Endodermal cell (in vitro differentiated cells): Measurements from ENCODE around the gene KIF3B. TPM values are rescaled to one million over a fixed set of nuclear protein-coding genes. Genes with fewer than 3 reads are reported as not detected.

Source experiments
- DNase-seq: peaks from one replicate; pipeline ENCODE4 v3.0.0-alpha.2; 2017
- H3K27ac ChIP-seq: 2 replicates; pipeline ENCODE4 v1.5.1; 2013; ENCODE audit warnings: mild to moderate bottlenecking, low read depth, low read length, moderate library complexity
- H3K27me3 ChIP-seq: 2 replicates; pipeline ENCODE4 v1.6.1; 2013; ENCODE audit warnings: mild to moderate bottlenecking, low read length, moderate library complexity; ENCODE audit not compliant: insufficient read depth, control insufficient read depth, poor library complexity, severe bottlenecking
- H3K36me3 ChIP-seq: 2 replicates; pipeline ENCODE4 v1.7.0; 2013; ENCODE audit warnings: mild to moderate bottlenecking, low read length, moderate library complexity; ENCODE audit not compliant: control insufficient read depth, insufficient read depth
- H3K4me1 ChIP-seq: one replicate; pipeline ENCODE4 v1.7.0; 2013; ENCODE audit warnings: low read length; ENCODE audit not compliant: control insufficient read depth, insufficient read depth
- H3K4me3 ChIP-seq: 2 replicates; pipeline ENCODE4 v1.5.1; 2013; ENCODE audit warnings: mild to moderate bottlenecking, low read length, moderate library complexity
- H3K9ac ChIP-seq: 2 replicates; pipeline ENCODE4 v1.6.1; 2013; ENCODE audit warnings: mild to moderate bottlenecking, low read length, moderate library complexity; ENCODE audit not compliant: poor library complexity, severe bottlenecking; ENCODE audit errors: extremely low read depth
- H3K9me3 ChIP-seq: 2 replicates; pipeline ENCODE4 v1.6.1; 2013; ENCODE audit warnings: mild to moderate bottlenecking, low read length, moderate library complexity; ENCODE audit not compliant: control insufficient read depth
- H3K27ac Mint-ChIP-seq: 2 replicates; pipeline ENCODE4 v1.8.0; 2020; ENCODE audit warnings: mixed read lengths
- H3K27me3 Mint-ChIP-seq: 2 replicates; pipeline ENCODE4 v1.8.0; 2021; ENCODE audit warnings: mild to moderate bottlenecking, mixed read lengths; ENCODE audit not compliant: insufficient read depth
- H3K36me3 Mint-ChIP-seq: 2 replicates; pipeline ENCODE4 v1.8.0; 2020; ENCODE audit warnings: low read depth, mixed read lengths
- H3K4me1 Mint-ChIP-seq: 2 replicates; pipeline ENCODE4 v1.8.0; 2020; ENCODE audit warnings: mixed read lengths
- H3K4me3 Mint-ChIP-seq: 2 replicates; pipeline ENCODE4 v1.8.0; 2020; ENCODE audit warnings: mild to moderate bottlenecking, moderate library complexity, mixed read lengths
- H3K9me3 Mint-ChIP-seq: 2 replicates; pipeline ENCODE4 v1.8.0; 2020; ENCODE audit warnings: mild to moderate bottlenecking, mixed read lengths
- CTCF ChIP-seq: fragments of 200-600 bp; sonication (generic); conservative IDR thresholded peaks from 2 replicates; pipeline ENCODE4 v1.5.0; 2021; ENCODE audit warnings: antibody characterized with exemption, mild to moderate bottlenecking
- WGBS, 2 experiments: methylation state at CpG; one replicate each; pipeline versions ENCODE4 v1.1.5 to v1.1.7; 2013; ENCODE audit warnings: missing lambda C conversion rate in 2 of 2, mixed read lengths in 1 of 2; ENCODE audit not compliant: insufficient coverage in 1 of 2, insufficient read length in 1 of 2; 5-methylcytosine and 5-hydroxymethylcytosine counted together
- total RNA-seq, 2 donors: library from RNA; stranded (reverse); fragmentation: NEBNext Ultra II Directional in 1 of 2; extraction: Animal tissue kit (Norgen Biotek cat#: 25700) in 1 of 2; gene quantifications; 2 replicates in 1 of 2; 3 replicates in 1 of 2; pipeline ENCODE4 v1.2.1, GENCODE V29; 2021

Gene KIF3B
- total RNA-seq, 2 donors from 2014 or later, result 31.4 to 41.1 TPM

GRCh38 chr20:32364554-32365208 lies 87.2 kb downstream of the KIF3B start:
- no peak overlapping the region for H3K9ac ChIP-seq
- peaks cover 28% of the 10 kb centered on the region for H3K36me3 ChIP-seq
- no peaks in the 10 kb centered on the region for H3K9me3 ChIP-seq
- Mint-ChIP-seq H3K36me3 (peaks cover 30% of the 10 kb centered on the region), H3K9me3 (no peaks in the 10 kb centered on the region), H3K27me3 (peaks cover 43% of the 10 kb centered on the region), H3K4me1 (peaks cover 10% of the 10 kb centered on the region), H3K4me3 (no peak overlapping the region), H3K27ac (no peak overlapping the region)
- 96% methylated on average over 7 of the region's 7 CpGs for WGBS, 2 experiments
- H3K4me3 ChIP-seq, result no peak overlapping the region
- H3K27me3 ChIP-seq, result no peaks in the 10 kb centered on the region
- H3K4me1 ChIP-seq, result no peaks in the 10 kb centered on the region
- DNase-seq, result no peak
- no peak for TF ChIP-seq CTCF
- no peak overlapping the region for H3K27ac ChIP-seq

- Histone ChIP-seq H3K27me3 (no peaks in the 10 kb centered on the region), H3K27ac (no peak overlapping the region), H3K9ac (no peak overlapping the region), H3K9me3 (no peaks in the 10 kb centered on the region), H3K4me3 (no peak overlapping the region), H3K36me3 (peaks cover 37% of the 10 kb centered on the region), H3K4me1 (no peaks in the 10 kb centered on the region)
- H3K4me3 Mint-ChIP-seq, result no peak overlapping the region
- peaks cover 4% of the 10 kb centered on the region for H3K4me1 Mint-ChIP-seq
- peaks cover 31% of the 10 kb centered on the region for H3K36me3 Mint-ChIP-seq
- peaks cover 34% of the 10 kb centered on the region for H3K27me3 Mint-ChIP-seq
- no peak for TF ChIP-seq CTCF
- no peaks in the 10 kb centered on the region for H3K9me3 Mint-ChIP-seq
- H3K27ac Mint-ChIP-seq, result no peak overlapping the region
- DNase-seq, result no peak
- 92 to 98% methylated on average over 2 to 4 of the region's 5 CpGs for WGBS, 2 experiments
Measured at GRCh38 chr20:32365564-32365963, 88.1 kb downstream of the KIF3B start.

GRCh38 chr20:32366380-32366779 lies 88.9 kb downstream of the KIF3B start:
- Mint-ChIP-seq H3K4me1 (peaks cover 3% of the 10 kb centered on the region), H3K27me3 (peaks cover 26% of the 10 kb centered on the region), H3K4me3 (no peak overlapping the region), H3K27ac (no peak overlapping the region), H3K9me3 (no peaks in the 10 kb centered on the region), H3K36me3 (peaks cover 30% of the 10 kb centered on the region)
- no peak overlapping the region for H3K27ac ChIP-seq
- H3K9ac ChIP-seq, result no peak overlapping the region
- TF ChIP-seq CTCF, result no peak
- WGBS, 2 experiments, result 100% methylated on average over 1 to 2 of the region's 2 CpGs
- no peaks in the 10 kb centered on the region for H3K27me3 ChIP-seq
- peaks cover 43% of the 10 kb centered on the region for H3K36me3 ChIP-seq
- H3K4me1 ChIP-seq, result no peaks in the 10 kb centered on the region
- H3K4me3 ChIP-seq, result no peak overlapping the region
- DNase-seq, result no peak
- no peaks in the 10 kb centered on the region for H3K9me3 ChIP-seq
